CD4-positive, alpha-beta T cell (primary cell): Measurements from ENCODE around the gene ESR2. TPM values are rescaled to one million over a fixed set of nuclear protein-coding genes. Genes with fewer than 3 reads are reported as not detected.
"Not testable (repeated sequence)": the region's sequence is repeated elsewhere in the genome, so short reads cannot be mapped to it uniquely, and the experiment has no call there.

Experiments used
- ATAC-seq: fragments of 200-7000 bp; cut with Tn5 transposase; one replicate; pipeline ENCODE4 v1.10.0; 2022; ENCODE audit warnings: mild to moderate bottlenecking; ENCODE audit not compliant: poor library complexity
- CTCF ChIA-PET: fragments of 350-600 bp; sonication (Branson Sonifier 250); formaldehyde crosslinking; loops from one replicate; lab custom pipeline; 2021; ENCODE audit warnings: antibody characterized with exemption, inconsistent platforms; lab: Charles Lee
- POLR2A ChIA-PET: fragments of 350-600 bp; sonication (Branson Sonifier 250); formaldehyde crosslinking; loops from one replicate; lab custom pipeline; 2021; ENCODE audit warnings: antibody characterized with exemption, inconsistent platforms; lab: Charles Lee
- DNase-seq, 14 experiments: peaks; one replicate each; pipeline ENCODE4 v3.0.0-alpha.2; 2013 to 2020; ENCODE audit warnings: mixed read lengths in 2 of 14
- H3K27ac ChIP-seq, 2 donors: one replicate each; pipeline versions ENCODE4 v1.5.1 to v1.7.0; 2013; ENCODE audit warnings: low read length in 2 of 2, low read depth in 1 of 2, mild to moderate bottlenecking in 1 of 2
- H3K27me3 ChIP-seq, 2 experiments: 1 replicate in 1 of 2; 2 replicates in 1 of 2; pipeline versions ENCODE4 v1.6.1 to v1.7.0; 2013; ENCODE audit warnings: low read length in 2 of 2, control low read depth in 1 of 2, mild to moderate bottlenecking in 1 of 2, moderate library complexity in 1 of 2; ENCODE audit not compliant: insufficient read depth in 2 of 2, control insufficient read depth in 1 of 2
- H3K36me3 ChIP-seq: one replicate; pipeline ENCODE4 v1.6.1; 2013; ENCODE audit warnings: low read length, control low read depth; ENCODE audit not compliant: insufficient read depth
- H3K4me1 ChIP-seq: one replicate; pipeline ENCODE4 v1.6.1; 2013; ENCODE audit warnings: low read length, control low read depth; ENCODE audit not compliant: insufficient read depth
- H3K4me3 ChIP-seq: one replicate; pipeline ENCODE4 v1.5.1; 2013; ENCODE audit warnings: mild to moderate bottlenecking, low read length, moderate library complexity
- H3K9me3 ChIP-seq, 2 experiments: 1 replicate in 1 of 2; 2 replicates in 1 of 2; pipeline versions ENCODE4 v1.6.1 to v1.7.0; 2013; ENCODE audit warnings: low read length in 2 of 2, mild to moderate bottlenecking in 2 of 2, control low read depth in 1 of 2, moderate library complexity in 1 of 2; ENCODE audit not compliant: control insufficient read depth in 1 of 2, insufficient read depth in 1 of 2
- H3K27ac Mint-ChIP-seq: one replicate; pipeline ENCODE4 v1.8.0; 2020; ENCODE audit warnings: mixed read lengths
- H3K27me3 Mint-ChIP-seq: one replicate; pipeline ENCODE4 v1.8.0; 2021; ENCODE audit warnings: mixed read lengths
- H3K36me3 Mint-ChIP-seq: one replicate; pipeline ENCODE4 v1.8.0; 2021; ENCODE audit warnings: low read depth, mixed read lengths
- H3K4me1 Mint-ChIP-seq: one replicate; pipeline ENCODE4 v1.8.0; 2021; ENCODE audit warnings: low read depth, mixed read lengths
- H3K4me3 Mint-ChIP-seq: one replicate; pipeline ENCODE4 v1.8.0; 2020; ENCODE audit warnings: mild to moderate bottlenecking, mixed read lengths
- H3K9me3 Mint-ChIP-seq: one replicate; pipeline ENCODE4 v1.8.0; 2020; ENCODE audit warnings: mixed read lengths
- CTCF ChIP-seq: fragments of 200-600 bp; IDR thresholded peaks from one replicate; pipeline ENCODE4 v1.8.0; 2022; ENCODE audit warnings: antibody characterized with exemption, mild to moderate bottlenecking
- intact Hi-C, 2 experiments: fragments of 100-400 bp; cut with DNase I in 1 of 2; cut with micrococcal nuclease in 1 of 2; formaldehyde crosslinking; loops; one replicate each; pipeline versions ENCODE4 v1.15.1 to v1.9.0; 2023 to 2025; cut with DNase I, micrococcal nuclease
- total RNA-seq, 174 experiments: library from RNA in 2 of 174; stranded (reverse) in 2 of 174; gene quantifications; one replicate each; pipeline ENCODE4 v1.2.3 and lab custom pipeline; 2021 to 2026

The ESR2 gene
- total RNA-seq, 2 experiments from 2014 or later, result 0.08 TPM; not detected in 1

GRCh38 chr14:64184103-64184729, 110.0 kb downstream of the ESR2 start:
- intact Hi-C loops, result no loop called here
- Histone ChIP-seq H3K27ac (no peak overlapping the region), H3K4me3 (no peak overlapping the region), H3K9me3 (peaks cover 0 to 5% of the 10 kb centered on the region in 2 experiments), H3K36me3 (peaks cover 52% of the 10 kb centered on the region), H3K27me3 (no peaks in the 10 kb centered on the region), H3K4me1 (no peaks in the 10 kb centered on the region)
- ChIA-PET CTCF (no interaction called here), POLR2A (no interaction called here)
- no peak for TF ChIP-seq CTCF
- H3K4me3 Mint-ChIP-seq, result no peak overlapping the region
- no peaks in the 10 kb centered on the region for H3K9me3 Mint-ChIP-seq
- H3K4me1 Mint-ChIP-seq, result no peaks in the 10 kb centered on the region
- peaks cover 76% of the 10 kb centered on the region for H3K36me3 Mint-ChIP-seq
- DNase-seq (no peak), ATAC-seq (no peak)
- H3K27ac Mint-ChIP-seq, result no peak overlapping the region
- H3K27me3 Mint-ChIP-seq, result no peaks in the 10 kb centered on the region

- POLR2A ChIA-PET, H3K4me1 ChIP-seq, ATAC-seq, DNase-seq, CTCF ChIA-PET, H3K27me3 ChIP-seq, intact Hi-C loops, H3K27ac Mint-ChIP-seq, H3K4me1 Mint-ChIP-seq, H3K27ac ChIP-seq, H3K4me3 ChIP-seq, H3K9me3 ChIP-seq, H3K4me3 Mint-ChIP-seq, H3K9me3 Mint-ChIP-seq, H3K27me3 Mint-ChIP-seq: not testable (repeated sequence)
- peaks cover 72% of the 10 kb centered on the region for H3K36me3 Mint-ChIP-seq
- peaks cover 52% of the 10 kb centered on the region for H3K36me3 ChIP-seq
Observed at GRCh38 chr14:64182908-64183307, 111.3 kb downstream of the ESR2 start.

GRCh38 chr14:64178814-64179213, 115.4 kb downstream of the ESR2 start:
- POLR2A ChIA-PET, result interaction anchor here (0.6 kb wide), 1 partner anchor 28 kb away, joined by 3 read pairs; no protein-coding TSS in a partner anchor
- intact Hi-C loops, result no loop called here
- H3K36me3 ChIP-seq, result peaks cover 52% of the 10 kb centered on the region
- Mint-ChIP-seq H3K27me3 (no peaks in the 10 kb centered on the region), H3K36me3 (peaks cover 73% of the 10 kb centered on the region), H3K4me3 (no peak overlapping the region), H3K9me3 (no peaks in the 10 kb centered on the region), H3K4me1 (no peaks in the 10 kb centered on the region), H3K27ac (no peak overlapping the region)
- H3K4me3 ChIP-seq, result no peak overlapping the region
- no peak for DNase-seq
- ATAC-seq, result no peak
- no peak for TF ChIP-seq CTCF
- H3K27me3 ChIP-seq, result no peaks in the 10 kb centered on the region
- H3K27ac ChIP-seq, result no peak overlapping the region
- H3K9me3 ChIP-seq, result peaks cover 0 to 5% of the 10 kb centered on the region in 2 experiments
- CTCF ChIA-PET, result no interaction called here
- H3K4me1 ChIP-seq, result no peaks in the 10 kb centered on the region

GRCh38 chr14:64176330-64176729, 117.8 kb downstream of the ESR2 start:
- ChIA-PET CTCF (no interaction called here), POLR2A (no interaction called here)
- H3K9me3 ChIP-seq, result no peaks in the 10 kb centered on the region
- DNase-seq, result no peak
- Mint-ChIP-seq H3K9me3 (no peaks in the 10 kb centered on the region), H3K4me1 (no peaks in the 10 kb centered on the region), H3K36me3 (peaks cover 78% of the 10 kb centered on the region), H3K27me3 (no peaks in the 10 kb centered on the region), H3K4me3 (no peak overlapping the region), H3K27ac (peak overlapping the region; percentile 3)
- H3K27me3 ChIP-seq, result no peaks in the 10 kb centered on the region
- no peak overlapping the region for H3K4me3 ChIP-seq
- H3K36me3 ChIP-seq, result peaks cover 66% of the 10 kb centered on the region
- no peak for ATAC-seq
- no peak for TF ChIP-seq CTCF
- H3K4me1 ChIP-seq, result no peaks in the 10 kb centered on the region
- intact Hi-C loops, result no loop called here
- no peak overlapping the region for H3K27ac ChIP-seq
